IPS-20b (cell line): ENCODE measurements around the gene ITGB6.
"Not testable (repeated sequence)": the region's sequence is repeated elsewhere in the genome, so short reads cannot be mapped to it uniquely, and the experiment has no call there.

ENCODE experiments used
- H3K27ac ChIP-seq: one replicate; pipeline ENCODE4 v1.5.1; 2013; ENCODE audit warnings: low read length
- H3K27me3 ChIP-seq: 2 replicates; pipeline ENCODE4 v1.6.1; 2013; ENCODE audit warnings: mild to moderate bottlenecking, low read length, inconsistent platforms; ENCODE audit not compliant: insufficient read depth
- H3K36me3 ChIP-seq: 2 replicates; pipeline ENCODE4 v1.6.1; 2013; ENCODE audit warnings: low read depth, mild to moderate bottlenecking, inconsistent platforms, low read length, moderate library complexity; ENCODE audit not compliant: insufficient read depth
- H3K4me1 ChIP-seq: 2 replicates; pipeline ENCODE4 v1.6.1; 2013; ENCODE audit warnings: mild to moderate bottlenecking, control low read depth, inconsistent platforms, low read length, moderate library complexity; ENCODE audit not compliant: insufficient read depth
- H3K4me3 ChIP-seq: 2 replicates; pipeline ENCODE4 v1.5.1; 2013; ENCODE audit warnings: mild to moderate bottlenecking, low read length, inconsistent platforms
- H3K9ac ChIP-seq: 2 replicates; pipeline ENCODE4 v1.6.1; 2013; ENCODE audit warnings: low read depth, mild to moderate bottlenecking, inconsistent platforms, low read length, moderate library complexity
- H3K9me3 ChIP-seq: 2 replicates; pipeline ENCODE4 v1.6.1; 2013; ENCODE audit warnings: mild to moderate bottlenecking, low read depth, low read length, inconsistent platforms; ENCODE audit not compliant: insufficient read depth

The ITGB6 gene

DNA sequence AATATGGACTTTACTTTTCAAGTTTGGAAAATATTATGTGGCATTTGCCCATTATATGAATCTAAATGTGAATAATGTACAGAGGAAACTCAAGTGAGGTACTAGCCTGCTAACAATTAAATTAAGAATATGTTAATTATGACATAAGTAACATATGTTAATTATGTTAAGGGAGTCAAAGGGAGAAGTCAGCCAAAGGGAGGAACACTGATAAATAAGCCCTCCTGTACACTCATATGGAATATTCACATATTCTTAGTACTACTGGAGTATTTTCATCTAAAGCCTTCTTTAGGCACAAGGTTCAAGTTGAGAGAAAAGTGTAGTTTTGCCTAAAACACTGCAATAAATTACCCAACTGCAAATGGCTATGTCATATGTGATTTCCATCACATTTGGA is 30.1 kb downstream of the ITGB6 start:
- no peaks in the 10 kb centered on the region for H3K36me3 ChIP-seq
- H3K4me3 ChIP-seq: no peak overlapping the region
- no peaks in the 10 kb centered on the region for H3K9me3 ChIP-seq
- no peak overlapping the region for H3K9ac ChIP-seq
- H3K27ac ChIP-seq: no peak overlapping the region
- no peaks in the 10 kb centered on the region for H3K4me1 ChIP-seq
- H3K27me3 ChIP-seq: no peaks in the 10 kb centered on the region

DNA sequence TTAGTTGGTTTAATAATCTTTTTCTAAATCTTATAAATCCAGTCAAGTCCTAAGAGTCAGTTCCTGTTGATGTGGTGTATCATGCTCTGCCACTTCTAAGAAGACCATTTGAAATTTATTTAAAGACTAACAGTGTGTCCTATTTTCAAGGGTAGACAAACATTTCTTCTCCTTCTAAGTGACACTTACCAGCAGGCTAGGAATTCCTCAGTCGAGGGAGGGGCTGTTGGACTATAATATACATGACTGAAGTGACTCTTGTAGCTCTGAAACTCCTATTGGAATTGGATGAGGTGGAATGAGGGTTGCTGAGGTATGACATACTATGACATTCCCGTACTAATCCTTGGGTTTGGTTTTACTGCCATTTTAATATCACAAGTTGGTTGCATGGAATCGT is 30.6 kb downstream of the ITGB6 start:
- Histone ChIP-seq H3K9me3 (no peaks in the 10 kb centered on the region), H3K27me3 (no peaks in the 10 kb centered on the region), H3K36me3 (no peaks in the 10 kb centered on the region), H3K4me1 (no peaks in the 10 kb centered on the region), H3K4me3 (no peak overlapping the region), H3K27ac (no peak overlapping the region), H3K9ac (no peak overlapping the region)

DNA sequence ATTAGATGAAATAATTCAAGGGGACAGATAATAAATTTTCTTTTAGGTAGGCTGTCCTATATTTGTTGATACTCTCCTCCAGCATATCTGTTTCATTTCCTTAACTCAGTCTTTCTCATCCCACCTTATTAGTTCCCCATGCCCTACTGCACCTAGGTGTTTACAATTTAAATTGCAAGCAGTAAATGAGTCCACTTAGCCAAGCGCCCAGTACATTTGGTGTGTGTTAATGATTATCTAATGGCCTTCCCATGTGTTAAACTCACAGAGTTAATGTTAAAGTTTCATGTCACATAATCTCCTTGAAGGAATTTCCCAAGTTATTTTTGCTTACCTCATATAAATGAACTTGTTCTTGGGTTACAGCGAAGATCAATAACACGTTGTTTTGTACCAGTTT is 31.2 kb downstream of the ITGB6 start:
- no peaks in the 10 kb centered on the region for H3K36me3 ChIP-seq
- no peaks in the 10 kb centered on the region for H3K4me1 ChIP-seq
- H3K27ac ChIP-seq: no peak overlapping the region
- no peak overlapping the region for H3K4me3 ChIP-seq
- H3K27me3 ChIP-seq: no peaks in the 10 kb centered on the region
- H3K9me3 ChIP-seq: no peaks in the 10 kb centered on the region
- H3K9ac ChIP-seq: no peak overlapping the region

DNA sequence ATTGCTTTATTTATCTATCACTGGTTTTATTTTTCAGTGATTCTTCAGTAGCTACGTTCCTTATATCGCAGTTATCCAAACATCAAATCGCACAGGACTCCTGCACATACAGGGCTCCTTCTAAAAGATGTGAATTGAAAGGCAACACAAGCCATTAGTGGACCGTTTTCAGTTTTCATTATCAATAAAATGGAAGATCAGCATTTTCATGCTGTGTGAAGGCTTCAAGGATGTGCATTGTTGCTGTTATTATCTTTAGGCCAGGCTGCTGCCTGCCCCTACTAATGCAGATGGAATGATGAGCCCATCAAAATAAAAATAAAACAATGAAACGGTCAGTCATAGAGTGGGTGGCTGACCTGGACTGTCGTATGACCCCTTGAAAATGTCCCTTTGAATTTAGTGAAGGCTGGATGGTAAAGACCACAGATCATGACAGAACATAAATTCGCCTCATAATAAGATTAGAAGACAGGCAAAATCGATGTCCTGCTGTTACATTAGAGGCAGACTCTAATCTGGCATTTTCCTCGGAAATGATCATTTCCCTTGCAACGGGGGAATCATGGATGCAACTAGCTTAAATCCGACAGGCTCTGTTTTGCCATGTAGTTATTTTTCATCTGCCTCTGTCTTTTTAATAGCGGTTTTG is 32.9 kb downstream of the ITGB6 start:
- H3K4me1 ChIP-seq: no peaks in the 10 kb centered on the region
- no peaks in the 10 kb centered on the region for H3K9me3 ChIP-seq

DNA sequence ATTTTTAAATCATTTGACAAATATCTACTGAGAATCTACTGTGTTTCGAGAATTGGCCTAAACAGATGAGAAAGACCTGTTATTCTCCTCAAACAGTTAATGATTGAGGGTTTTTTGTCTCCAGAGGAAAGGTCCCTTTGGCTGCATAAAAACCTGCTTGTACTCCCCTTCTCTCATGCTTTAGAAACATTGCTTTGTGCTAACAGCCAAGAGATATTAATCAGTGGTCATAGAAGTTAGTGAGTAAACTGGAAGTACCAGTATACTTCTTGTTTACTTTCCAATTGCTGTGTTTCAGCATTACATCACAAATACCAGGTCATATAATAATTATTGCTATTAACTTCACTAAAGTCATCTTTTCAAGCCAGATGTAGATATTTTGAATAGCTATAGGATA is 34.1 kb downstream of the ITGB6 start:
- Histone ChIP-seq H3K4me3 (no peak overlapping the region), H3K9ac (no peak overlapping the region), H3K27ac (no peak overlapping the region), H3K9me3 (no peaks in the 10 kb centered on the region), H3K4me1 (no peaks in the 10 kb centered on the region), H3K36me3 (no peaks in the 10 kb centered on the region), H3K27me3 (no peaks in the 10 kb centered on the region)

More for the DNA sequence above, 32.9 kb downstream of the ITGB6 start:
- H3K4me3 ChIP-seq: no peak overlapping the region
- H3K27ac ChIP-seq: no peak overlapping the region
- H3K36me3 ChIP-seq: no peaks in the 10 kb centered on the region
- H3K27me3 ChIP-seq: no peaks in the 10 kb centered on the region
- no peak overlapping the region for H3K9ac ChIP-seq

DNA sequence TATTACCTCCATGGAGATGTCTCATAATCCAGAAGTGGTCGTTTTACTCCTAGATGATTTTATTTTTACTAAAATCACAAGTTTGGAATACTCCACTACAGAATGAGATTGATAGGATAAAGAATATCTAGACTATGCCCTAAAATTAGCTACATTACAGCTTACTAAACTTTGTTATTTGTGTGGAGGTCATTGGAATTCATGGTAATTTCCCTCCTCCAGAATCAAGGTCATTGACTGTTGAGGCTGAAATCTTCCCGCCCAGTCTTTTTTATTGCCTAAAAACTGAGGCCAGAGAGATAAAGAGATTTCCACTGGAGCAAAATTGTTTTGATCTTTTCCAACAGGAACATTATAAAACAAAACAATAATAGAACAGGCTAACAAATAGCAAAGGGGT is 35.0 kb downstream of the ITGB6 start:
- H3K9me3 ChIP-seq: no peaks in the 10 kb centered on the region
- H3K36me3 ChIP-seq: no peaks in the 10 kb centered on the region
- no peaks in the 10 kb centered on the region for H3K27me3 ChIP-seq
- H3K4me3 ChIP-seq: no peak overlapping the region
- no peaks in the 10 kb centered on the region for H3K4me1 ChIP-seq
- no peak overlapping the region for H3K9ac ChIP-seq
- no peak overlapping the region for H3K27ac ChIP-seq

DNA sequence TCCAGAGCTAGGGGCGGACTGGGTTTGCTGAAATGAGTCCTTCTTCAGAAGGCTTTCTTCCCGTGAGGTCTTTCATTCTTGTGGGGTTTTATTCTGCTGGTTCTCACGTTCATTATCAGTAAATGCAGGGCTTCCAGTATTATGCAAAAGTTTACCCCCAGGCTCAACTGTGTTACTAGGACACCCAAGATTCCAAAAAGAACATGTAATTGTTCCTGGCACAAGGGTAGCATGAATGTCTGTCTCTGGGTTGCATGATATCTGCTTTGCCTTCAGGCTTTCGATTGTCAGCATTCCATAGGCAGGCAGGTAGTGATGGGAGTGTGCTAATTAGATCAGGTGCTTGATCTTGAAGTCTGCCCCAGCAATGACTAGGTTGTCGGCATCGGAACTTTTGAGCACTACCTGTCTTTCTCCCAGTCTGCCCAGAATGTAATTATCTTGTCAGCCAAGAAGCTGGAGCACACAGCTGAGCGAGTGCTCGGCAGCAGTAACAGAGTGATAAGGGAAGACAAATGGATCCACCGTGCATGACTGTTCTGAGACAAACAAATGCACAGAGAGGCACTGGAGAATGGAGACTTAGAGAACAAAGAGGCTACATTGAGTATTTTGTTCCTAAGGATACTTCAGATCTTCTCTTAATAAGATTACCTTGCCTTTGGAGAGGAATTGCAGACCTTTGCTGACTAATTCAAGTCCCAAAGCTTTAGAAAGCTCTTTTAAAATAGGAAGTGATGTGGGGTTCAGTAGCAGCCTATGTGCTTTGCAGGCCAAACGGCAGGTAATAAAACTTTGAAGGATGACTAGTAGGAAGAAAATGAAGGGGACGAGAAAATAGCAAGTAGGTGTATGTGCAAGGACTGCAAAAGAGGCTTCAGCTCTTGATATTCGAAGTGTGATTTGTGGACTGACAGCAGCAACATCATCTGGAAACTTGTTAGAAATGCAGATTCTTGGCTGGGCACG is 41.9 kb downstream of the ITGB6 start:
- peaks cover 6% of the 10 kb centered on the region; the same call in 1 of the 2 replicates for H3K4me1 ChIP-seq
- H3K4me3 ChIP-seq: no peak overlapping the region
- no peak overlapping the region for H3K27ac ChIP-seq
- no peaks in the 10 kb centered on the region for H3K9me3 ChIP-seq
- no peak overlapping the region for H3K9ac ChIP-seq
- H3K27me3 ChIP-seq: no peaks in the 10 kb centered on the region
- H3K36me3 ChIP-seq: no peaks in the 10 kb centered on the region

DNA sequence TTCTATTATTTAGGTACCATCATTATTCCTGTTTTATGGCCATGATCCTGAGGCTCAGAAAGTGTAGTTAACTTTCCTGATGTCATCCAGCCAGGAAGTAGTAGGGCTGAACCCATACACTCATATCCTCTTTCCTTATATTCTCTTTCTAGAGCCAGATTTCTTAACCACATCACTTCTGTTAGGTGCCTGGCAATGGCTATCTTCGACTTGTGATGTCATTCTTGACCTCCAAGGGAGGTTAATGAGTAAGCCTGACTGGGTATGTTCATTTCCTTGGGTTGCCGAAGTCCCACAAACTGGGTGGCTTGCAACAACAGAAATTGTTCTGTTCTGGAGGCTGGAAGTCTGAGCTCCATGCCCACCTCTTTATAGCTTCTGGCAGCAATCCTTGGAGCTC is 43.4 kb downstream of the ITGB6 start:
- Histone ChIP-seq H3K9ac (no peak overlapping the region), H3K4me3 (no peak overlapping the region), H3K4me1 (peaks cover 6% of the 10 kb centered on the region; the same call in 1 of the 2 replicates), H3K9me3 (no peaks in the 10 kb centered on the region), H3K27me3 (no peaks in the 10 kb centered on the region), H3K36me3 (no peaks in the 10 kb centered on the region), H3K27ac (no peak overlapping the region)

DNA sequence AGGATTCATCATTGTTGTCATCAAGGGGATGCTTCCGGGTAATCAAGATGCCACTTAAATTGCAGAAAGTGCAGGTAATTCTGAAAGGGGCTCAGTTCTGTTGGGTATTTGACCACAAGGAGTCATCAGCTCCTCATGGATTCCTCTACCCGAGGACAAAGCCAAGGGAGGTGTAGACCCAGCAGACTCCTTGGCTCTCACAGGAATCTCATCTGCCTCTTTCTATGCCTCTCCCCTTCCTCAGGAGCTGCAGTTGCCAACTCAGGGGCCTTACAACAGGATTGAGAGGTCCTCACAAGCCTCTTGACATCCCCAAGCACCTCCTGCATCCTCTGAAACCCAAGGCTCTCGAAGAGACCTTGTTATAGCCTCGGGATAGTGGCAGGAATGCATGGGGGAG is 44.0 kb downstream of the ITGB6 start:
- no peaks in the 10 kb centered on the region for H3K27me3 ChIP-seq
- no peaks in the 10 kb centered on the region for H3K9me3 ChIP-seq
- no peak overlapping the region for H3K27ac ChIP-seq
- no peaks in the 10 kb centered on the region for H3K36me3 ChIP-seq
- H3K9ac ChIP-seq: no peak overlapping the region
- no peak overlapping the region for H3K4me3 ChIP-seq
- peaks cover 6% of the 10 kb centered on the region; the same call in 1 of the 2 replicates for H3K4me1 ChIP-seq

DNA sequence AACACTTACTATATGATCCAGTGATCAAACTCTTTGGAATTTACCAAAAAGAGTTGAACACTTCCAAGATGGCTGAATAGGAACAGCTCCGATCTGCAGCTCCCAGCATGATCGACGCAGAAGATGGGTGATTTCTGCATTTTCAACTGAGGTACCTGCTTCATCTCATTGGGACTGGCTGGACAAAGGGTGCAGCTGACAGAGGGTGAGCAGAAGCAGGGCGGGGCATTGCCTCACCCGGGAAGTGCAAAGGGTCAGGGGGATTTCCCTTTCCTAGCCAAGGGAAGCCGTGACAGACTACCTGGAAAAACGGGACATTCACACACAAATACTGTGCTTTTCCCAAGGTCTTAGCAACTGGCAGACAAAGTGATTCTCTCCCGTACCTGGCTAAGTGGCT is 51.7 kb downstream of the ITGB6 start:
- not testable (repeated sequence) for H3K36me3 ChIP-seq, H3K27ac ChIP-seq, H3K4me3 ChIP-seq

DNA sequence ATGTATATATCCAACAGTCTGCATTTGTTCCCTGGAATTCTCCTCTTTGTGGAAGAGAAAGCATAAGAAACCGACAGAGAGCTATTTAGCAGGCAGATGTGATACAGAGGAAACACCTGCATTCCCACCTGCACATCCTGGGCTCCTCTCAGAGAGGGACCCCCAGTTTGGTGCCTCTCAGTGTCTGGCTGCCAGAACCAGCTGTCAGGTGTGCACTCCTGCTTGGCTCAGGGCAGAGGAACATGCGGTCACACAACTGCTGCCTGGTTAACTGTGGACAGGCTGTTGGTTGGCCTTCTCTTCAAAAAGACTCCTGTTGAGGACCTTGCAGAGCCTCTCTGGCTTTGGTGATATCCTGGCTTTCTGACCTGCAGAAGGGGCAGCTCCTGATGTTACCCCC is 54.6 kb downstream of the ITGB6 start:
- no peak overlapping the region for H3K9ac ChIP-seq
- H3K27me3 ChIP-seq: no peaks in the 10 kb centered on the region
- no peak overlapping the region for H3K27ac ChIP-seq
- H3K4me3 ChIP-seq: no peak overlapping the region
- H3K4me1 ChIP-seq: no peaks in the 10 kb centered on the region; the same call in 1 of the 2 replicates
- no peaks in the 10 kb centered on the region for H3K36me3 ChIP-seq
- no peaks in the 10 kb centered on the region for H3K9me3 ChIP-seq

More for the DNA sequence above, 51.7 kb downstream of the ITGB6 start:
- not testable (repeated sequence) for H3K9me3 ChIP-seq, H3K4me1 ChIP-seq, H3K9ac ChIP-seq, H3K27me3 ChIP-seq
